ENCODE measurements around the gene IGSF22. TPM values are rescaled to one million over a fixed set of nuclear protein-coding genes. Genes with fewer than 3 reads are reported as not detected.

The IGSF22 gene
- total RNA-seq, 2 donors from 2014 or later = not detected

- no peaks in the 10 kb centered on the region for H3K27me3 ChIP-seq
- H3K36me3 ChIP-seq (replicated peaks in 1 of 2; ENCODE audit: insufficient read depth in 1 of 2, low read depth in 2 of 2) = no peaks in the 10 kb centered on the region
- H3K9me3 ChIP-seq = no peaks in the 10 kb centered on the region
- intact Hi-C loops (cut with DNase I) = no loop called here
- TF ChIP-seq CTCF (IDR thresholded peaks at IDR 0.05) = no peak
- no peak for TF ChIP-seq POLR2A (IDR thresholded peaks at IDR 0.05)
- WGBS, 2 donors = 76 to 77% methylated on average over 13 of the region's 13 CpGs
- ATAC-seq = no peak
- no peak overlapping the region for H3K4me3 ChIP-seq
- H3K27ac ChIP-seq = no peak overlapping the region
- DNase-seq = no peak
- no peaks in the 10 kb centered on the region for H3K4me1 ChIP-seq
These were observed 22.9 kb upstream of the IGSF22 start for GRCh38 chr11:18748766-18749365.

DNA sequence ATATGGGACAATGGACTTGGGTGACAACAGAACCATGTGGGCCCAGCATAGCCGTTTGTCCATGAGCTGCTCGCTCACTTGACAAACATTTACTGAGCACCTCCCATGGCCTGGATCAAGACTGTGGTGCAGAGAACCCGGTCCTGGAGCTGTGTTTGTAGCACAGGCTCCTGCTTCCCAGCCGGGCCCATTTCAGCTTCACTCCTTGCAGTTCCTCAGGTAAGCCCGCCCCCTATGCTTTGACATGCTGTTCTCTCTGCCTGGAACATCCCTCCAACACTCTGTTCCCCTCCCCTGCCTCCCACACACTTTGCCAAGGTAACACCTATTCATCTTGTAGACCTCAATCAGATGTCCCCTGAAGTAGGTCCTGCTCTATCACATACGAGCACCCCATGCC lies 19.3 kb upstream of the IGSF22 start:
- H3K27ac ChIP-seq = no peak overlapping the region
- H3K36me3 ChIP-seq (replicated peaks in 1 of 2; ENCODE audit: insufficient read depth in 1 of 2, low read depth in 2 of 2) = no peaks in the 10 kb centered on the region
- no peaks in the 10 kb centered on the region for H3K9me3 ChIP-seq
- TF ChIP-seq CTCF (IDR thresholded peaks at IDR 0.05) (no peak), POLR2A (IDR thresholded peaks at IDR 0.05) (no peak)
- ATAC-seq (no peak), DNase-seq (no peak)
- no peaks in the 10 kb centered on the region for H3K27me3 ChIP-seq
- 73 to 78% methylated on average over 6 of the region's 6 CpGs for WGBS, 2 donors
- no peaks in the 10 kb centered on the region for H3K4me1 ChIP-seq
- no peak overlapping the region for H3K4me3 ChIP-seq
- intact Hi-C loops (cut with DNase I) = no loop called here

GRCh38 chr11:18743900-18744514 lies 18.0 kb upstream of the IGSF22 start:
- Histone ChIP-seq H3K4me3 (no peak overlapping the region), H3K9me3 (no peaks in the 10 kb centered on the region), H3K27me3 (no peaks in the 10 kb centered on the region), H3K27ac (no peak overlapping the region), H3K36me3 (replicated peaks in 1 of 2; ENCODE audit: insufficient read depth in 1 of 2, low read depth in 2 of 2) (no peaks in the 10 kb centered on the region), H3K4me1 (no peaks in the 10 kb centered on the region)
- WGBS, 2 donors = 76 to 80% methylated on average over 7 to 15 of the region's 15 CpGs
- TF ChIP-seq CTCF (IDR thresholded peaks at IDR 0.05) (no peak), POLR2A (IDR thresholded peaks at IDR 0.05) (no peak)
- intact Hi-C loops (cut with DNase I) = no loop called here
- ATAC-seq (no peak), DNase-seq (no peak)

- H3K27me3 ChIP-seq = no peaks in the 10 kb centered on the region
- no peaks in the 10 kb centered on the region for H3K9me3 ChIP-seq
- no peaks in the 10 kb centered on the region for H3K4me1 ChIP-seq
- intact Hi-C loops (cut with DNase I) = no loop called here
- WGBS, 2 donors = 76 to 87% methylated on average over 5 to 10 of the region's 10 CpGs
- no peak overlapping the region for H3K27ac ChIP-seq
- no peak overlapping the region for H3K4me3 ChIP-seq
- no peak for TF ChIP-seq POLR2A (IDR thresholded peaks at IDR 0.05)
- TF ChIP-seq CTCF (IDR thresholded peaks at IDR 0.05) = no peak
- DNase-seq (no peak), ATAC-seq (no peak)
- H3K36me3 ChIP-seq (replicated peaks in 1 of 2; ENCODE audit: insufficient read depth in 1 of 2, low read depth in 2 of 2) = no peaks in the 10 kb centered on the region
These were observed 17.4 kb upstream of the IGSF22 start for GRCh38 chr11:18743365-18743764.

GRCh38 chr11:18741783-18742182 lies 15.8 kb upstream of the IGSF22 start:
- Histone ChIP-seq H3K36me3 (replicated peaks in 1 of 2; ENCODE audit: insufficient read depth in 1 of 2, low read depth in 2 of 2) (no peaks in the 10 kb centered on the region), H3K27ac (no peak overlapping the region), H3K4me1 (no peaks in the 10 kb centered on the region), H3K9me3 (no peaks in the 10 kb centered on the region), H3K27me3 (no peaks in the 10 kb centered on the region), H3K4me3 (no peak overlapping the region)
- TF ChIP-seq CTCF (IDR thresholded peaks at IDR 0.05) = no peak
- no peak for TF ChIP-seq POLR2A (IDR thresholded peaks at IDR 0.05)
- DNase-seq = no peak
- no peak for ATAC-seq
- intact Hi-C loops (cut with DNase I) = no loop called here
- WGBS, 2 donors = 69 to 71% methylated on average over 3 of the region's 3 CpGs

Measured in body of pancreas (tissue), 4 donors.